HL-60 (cell line): ENCODE data around the gene SEZ6.

ENCODE experiments used
- DNase-seq, 2 experiments: peaks; one replicate each; pipeline ENCODE4 v3.0.0-alpha.2; 2010 to 2020; ENCODE audit warnings: low read depth in 1 of 2, low spot score in 1 of 2
- H3K27ac ChIP-seq: fragments of 250-450 bp; sonication (Bioruptor Pico); replicated peaks from 2 replicates; pipeline ENCODE4 v1.5.1; 2020; ENCODE audit warnings: mild to moderate bottlenecking, moderate library complexity
- H3K27me3 ChIP-seq: fragments of 250-450 bp; sonication (Bioruptor Pico); 2 replicates; pipeline ENCODE4 v1.5.1; 2021; ENCODE audit warnings: mild to moderate bottlenecking, moderate library complexity; ENCODE audit not compliant: insufficient read depth, poor library complexity, severe bottlenecking
- H3K4me3 ChIP-seq: replicated peaks from 2 replicates; pipeline ENCODE4 v1.5.1; 2011; ENCODE audit warnings: mild to moderate bottlenecking, control low read depth, low read length; ENCODE audit not compliant: insufficient read depth
- GABPA ChIP-seq: IDR thresholded peaks from 2 replicates; pipeline ENCODE4 v1.6.1; 2012; ENCODE audit warnings: low read depth
- POLR2AphosphoS5 ChIP-seq: IDR thresholded peaks from 2 replicates; pipeline ENCODE4 v1.6.1; 2012; ENCODE audit warnings: low read depth
- SPI1 ChIP-seq: IDR thresholded peaks from 2 replicates; pipeline ENCODE4 v1.6.1; 2012; ENCODE audit warnings: low read depth, mild to moderate bottlenecking, borderline replicate concordance
- TF ChIP-seq, protein P1 (sequence below): IDR thresholded peaks from one replicate; pipeline ENCODE4 v1.5.1; 2011; ENCODE audit warnings: low read length, control low read depth, inconsistent platforms; ENCODE audit not compliant: insufficient read depth
- TF ChIP-seq, protein P2 (sequence below): IDR thresholded peaks from 2 replicates; pipeline ENCODE4 v1.6.1; 2012; ENCODE audit warnings: low read depth; ENCODE audit not compliant: insufficient replicate concordance

SEZ6 gene

DNA sequence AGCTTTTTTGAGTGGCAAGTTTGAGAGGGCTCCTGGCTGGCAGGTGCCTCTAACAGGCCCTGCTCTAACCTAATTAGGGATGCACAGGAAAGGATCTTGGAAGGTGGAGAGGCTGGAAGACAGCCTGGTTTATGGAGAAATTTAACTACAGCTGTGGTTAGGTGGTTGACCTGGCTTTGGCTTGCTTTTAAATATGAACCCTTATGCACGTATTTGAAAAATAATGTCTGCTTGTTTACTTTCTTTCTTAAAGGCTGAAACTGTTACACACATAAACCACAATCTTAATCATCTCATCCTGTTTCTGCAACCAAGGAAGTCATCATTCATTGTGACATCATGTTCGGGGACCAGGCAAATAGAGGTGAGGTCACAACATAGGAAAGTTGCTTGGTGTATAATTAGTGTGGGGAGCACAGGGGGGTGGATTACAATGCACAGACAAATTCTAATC, 79.9 kb downstream of the SEZ6 start:
- peak overlapping the region; percentile 60 for H3K27ac ChIP-seq
- no peak overlapping the region for H3K4me3 ChIP-seq
- peak; percentile 67 to 80 for DNase-seq
- H3K27me3 ChIP-seq = no peaks in the 10 kb centered on the region
- no peak for TF ChIP-seq SPI1
- TF ChIP-seq POLR2AphosphoS5 = peak; percentile 71
- peak; percentile 58 for TF ChIP-seq GABPA
- TF ChIP-seq, protein P1, sequence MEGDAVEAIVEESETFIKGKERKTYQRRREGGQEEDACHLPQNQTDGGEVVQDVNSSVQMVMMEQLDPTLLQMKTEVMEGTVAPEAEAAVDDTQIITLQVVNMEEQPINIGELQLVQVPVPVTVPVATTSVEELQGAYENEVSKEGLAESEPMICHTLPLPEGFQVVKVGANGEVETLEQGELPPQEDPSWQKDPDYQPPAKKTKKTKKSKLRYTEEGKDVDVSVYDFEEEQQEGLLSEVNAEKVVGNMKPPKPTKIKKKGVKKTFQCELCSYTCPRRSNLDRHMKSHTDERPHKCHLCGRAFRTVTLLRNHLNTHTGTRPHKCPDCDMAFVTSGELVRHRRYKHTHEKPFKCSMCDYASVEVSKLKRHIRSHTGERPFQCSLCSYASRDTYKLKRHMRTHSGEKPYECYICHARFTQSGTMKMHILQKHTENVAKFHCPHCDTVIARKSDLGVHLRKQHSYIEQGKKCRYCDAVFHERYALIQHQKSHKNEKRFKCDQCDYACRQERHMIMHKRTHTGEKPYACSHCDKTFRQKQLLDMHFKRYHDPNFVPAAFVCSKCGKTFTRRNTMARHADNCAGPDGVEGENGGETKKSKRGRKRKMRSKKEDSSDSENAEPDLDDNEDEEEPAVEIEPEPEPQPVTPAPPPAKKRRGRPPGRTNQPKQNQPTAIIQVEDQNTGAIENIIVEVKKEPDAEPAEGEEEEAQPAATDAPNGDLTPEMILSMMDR = no peak
- TF ChIP-seq, protein P2, sequence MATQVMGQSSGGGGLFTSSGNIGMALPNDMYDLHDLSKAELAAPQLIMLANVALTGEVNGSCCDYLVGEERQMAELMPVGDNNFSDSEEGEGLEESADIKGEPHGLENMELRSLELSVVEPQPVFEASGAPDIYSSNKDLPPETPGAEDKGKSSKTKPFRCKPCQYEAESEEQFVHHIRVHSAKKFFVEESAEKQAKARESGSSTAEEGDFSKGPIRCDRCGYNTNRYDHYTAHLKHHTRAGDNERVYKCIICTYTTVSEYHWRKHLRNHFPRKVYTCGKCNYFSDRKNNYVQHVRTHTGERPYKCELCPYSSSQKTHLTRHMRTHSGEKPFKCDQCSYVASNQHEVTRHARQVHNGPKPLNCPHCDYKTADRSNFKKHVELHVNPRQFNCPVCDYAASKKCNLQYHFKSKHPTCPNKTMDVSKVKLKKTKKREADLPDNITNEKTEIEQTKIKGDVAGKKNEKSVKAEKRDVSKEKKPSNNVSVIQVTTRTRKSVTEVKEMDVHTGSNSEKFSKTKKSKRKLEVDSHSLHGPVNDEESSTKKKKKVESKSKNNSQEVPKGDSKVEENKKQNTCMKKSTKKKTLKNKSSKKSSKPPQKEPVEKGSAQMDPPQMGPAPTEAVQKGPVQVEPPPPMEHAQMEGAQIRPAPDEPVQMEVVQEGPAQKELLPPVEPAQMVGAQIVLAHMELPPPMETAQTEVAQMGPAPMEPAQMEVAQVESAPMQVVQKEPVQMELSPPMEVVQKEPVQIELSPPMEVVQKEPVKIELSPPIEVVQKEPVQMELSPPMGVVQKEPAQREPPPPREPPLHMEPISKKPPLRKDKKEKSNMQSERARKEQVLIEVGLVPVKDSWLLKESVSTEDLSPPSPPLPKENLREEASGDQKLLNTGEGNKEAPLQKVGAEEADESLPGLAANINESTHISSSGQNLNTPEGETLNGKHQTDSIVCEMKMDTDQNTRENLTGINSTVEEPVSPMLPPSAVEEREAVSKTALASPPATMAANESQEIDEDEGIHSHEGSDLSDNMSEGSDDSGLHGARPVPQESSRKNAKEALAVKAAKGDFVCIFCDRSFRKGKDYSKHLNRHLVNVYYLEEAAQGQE = no peak

DNA sequence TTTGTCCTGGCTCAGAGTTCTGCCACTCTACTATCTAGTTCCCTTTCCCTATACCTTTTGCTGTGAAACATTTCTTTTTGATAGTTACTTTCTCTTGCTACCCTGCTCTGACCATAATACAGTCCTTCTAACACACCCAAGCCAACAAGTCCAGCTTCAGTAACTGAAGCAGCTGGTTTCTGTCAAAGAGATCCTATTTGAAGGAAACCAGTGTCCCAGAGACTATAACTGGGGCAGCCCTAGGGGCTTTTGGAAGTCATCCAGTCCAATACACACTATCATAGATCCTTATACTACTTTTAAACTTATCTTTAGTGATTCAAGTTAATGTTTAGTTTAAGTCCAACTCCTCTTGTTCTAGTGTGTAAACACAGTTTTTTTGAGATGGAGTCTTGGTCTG, 85.6 kb downstream of the SEZ6 start:
- H3K27me3 ChIP-seq = no peaks in the 10 kb centered on the region
- TF ChIP-seq, protein P1 = no peak
- TF ChIP-seq, protein P2 = no peak
- no peak for TF ChIP-seq SPI1
- TF ChIP-seq POLR2AphosphoS5 = no peak
- TF ChIP-seq GABPA = no peak
- H3K27ac ChIP-seq = no peak overlapping the region
- DNase-seq = no peak
- no peak overlapping the region for H3K4me3 ChIP-seq

DNA sequence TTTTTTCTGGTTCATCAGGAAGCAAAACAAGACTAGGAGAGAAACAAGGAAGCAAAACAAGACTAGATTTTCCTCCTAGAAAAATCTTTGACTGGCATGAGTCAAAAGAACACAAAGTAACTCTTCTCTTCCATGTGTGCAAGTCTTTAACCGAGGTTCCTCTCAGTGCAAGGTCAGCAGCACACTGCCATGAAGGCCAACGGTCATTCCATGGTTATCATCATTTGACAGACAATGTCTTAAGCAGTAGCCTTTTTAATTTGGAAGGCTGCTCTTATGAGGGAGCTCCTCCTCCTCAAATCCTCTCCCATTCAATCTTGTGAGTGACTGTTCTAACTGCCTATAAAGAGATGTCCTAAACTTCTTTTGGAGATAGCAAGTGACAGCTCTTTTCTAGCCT, 87.5 kb downstream of the SEZ6 start:
- no peaks in the 10 kb centered on the region for H3K27me3 ChIP-seq
- TF ChIP-seq SPI1 = no peak
- no peak for TF ChIP-seq POLR2AphosphoS5
- TF ChIP-seq, protein P2 = no peak
- TF ChIP-seq, protein P1 = no peak
- TF ChIP-seq GABPA = no peak
- H3K27ac ChIP-seq = no peak overlapping the region

More for the DNA sequence above, 87.5 kb downstream of the SEZ6 start:
- H3K4me3 ChIP-seq = no peak overlapping the region
- no peak for DNase-seq
